ENCODE data around the gene NRG3.

The NRG3 gene

GRCh38 chr10:82692458-82692857, 817.5 kb downstream of the NRG3 start:
- H3K27ac Mint-ChIP-seq: no peak overlapping the region
- no peak for TF ChIP-seq CTCF (IDR thresholded peaks at IDR 0.05; ENCODE audit: unreplicated experiment in 3 of 3)
- H3K4me1 Mint-ChIP-seq: no peaks in the 10 kb centered on the region
- H3K36me3 Mint-ChIP-seq (ENCODE audit: low read depth): peaks cover 4% of the 10 kb centered on the region
- H3K27me3 Mint-ChIP-seq (ENCODE audit: low read depth): no peaks in the 10 kb centered on the region
- no peak overlapping the region for H3K4me3 Mint-ChIP-seq
- H3K9me3 Mint-ChIP-seq: peaks cover 6% of the 10 kb centered on the region

GRCh38 chr10:82721831-82722230, 846.8 kb downstream of the NRG3 start:
- Mint-ChIP-seq H3K36me3 (ENCODE audit: low read depth) (peaks cover 6% of the 10 kb centered on the region), H3K4me3 (no peak overlapping the region), H3K4me1 (no peaks in the 10 kb centered on the region), H3K9me3 (peaks cover 6% of the 10 kb centered on the region), H3K27me3 (ENCODE audit: low read depth) (no peaks in the 10 kb centered on the region), H3K27ac (no peak overlapping the region)
- no peak for TF ChIP-seq CTCF (IDR thresholded peaks at IDR 0.05; ENCODE audit: unreplicated experiment in 3 of 3)

GRCh38 chr10:82722273-82722672, 847.3 kb downstream of the NRG3 start:
- no peak for TF ChIP-seq CTCF (IDR thresholded peaks at IDR 0.05; ENCODE audit: unreplicated experiment in 3 of 3)
- Mint-ChIP-seq H3K27ac (no peak overlapping the region), H3K9me3 (peaks cover 7% of the 10 kb centered on the region)

GRCh38 chr10:82736305-82736704, 861.3 kb downstream of the NRG3 start:
- H3K27me3 Mint-ChIP-seq (ENCODE audit: low read depth): peaks cover 13% of the 10 kb centered on the region
- no peak overlapping the region for H3K4me3 Mint-ChIP-seq
- H3K36me3 Mint-ChIP-seq (ENCODE audit: low read depth): no peaks in the 10 kb centered on the region
- H3K9me3 Mint-ChIP-seq: no peaks in the 10 kb centered on the region
- no peaks in the 10 kb centered on the region for H3K4me1 Mint-ChIP-seq
- H3K27ac Mint-ChIP-seq: no peak overlapping the region
- no peak for TF ChIP-seq CTCF (IDR thresholded peaks at IDR 0.05; ENCODE audit: unreplicated experiment in 3 of 3)

More at GRCh38 chr10:82722273-82722672, 847.3 kb downstream of the NRG3 start:
- no peaks in the 10 kb centered on the region for H3K27me3 Mint-ChIP-seq (ENCODE audit: low read depth)
- no peaks in the 10 kb centered on the region for H3K4me1 Mint-ChIP-seq
- no peak overlapping the region for H3K4me3 Mint-ChIP-seq
- H3K36me3 Mint-ChIP-seq (ENCODE audit: low read depth): peaks cover 8% of the 10 kb centered on the region

- peaks cover 13% of the 10 kb centered on the region for H3K27me3 Mint-ChIP-seq (ENCODE audit: low read depth)
- H3K4me3 Mint-ChIP-seq: no peak overlapping the region
- H3K4me1 Mint-ChIP-seq: no peaks in the 10 kb centered on the region
- H3K36me3 Mint-ChIP-seq (ENCODE audit: low read depth): no peaks in the 10 kb centered on the region
- TF ChIP-seq CTCF (IDR thresholded peaks at IDR 0.05; ENCODE audit: unreplicated experiment in 3 of 3): no peak
- H3K27ac Mint-ChIP-seq: no peak overlapping the region
- H3K9me3 Mint-ChIP-seq: no peaks in the 10 kb centered on the region
Observed at GRCh38 chr10:82737549-82737948, 862.6 kb downstream of the NRG3 start.

GRCh38 chr10:82738592-82738991, 863.6 kb downstream of the NRG3 start:
- TF ChIP-seq CTCF (IDR thresholded peaks at IDR 0.05; ENCODE audit: unreplicated experiment in 3 of 3): no peak
- no peaks in the 10 kb centered on the region for H3K9me3 Mint-ChIP-seq
- H3K4me3 Mint-ChIP-seq: no peak overlapping the region
- peaks cover 13% of the 10 kb centered on the region for H3K27me3 Mint-ChIP-seq (ENCODE audit: low read depth)
- H3K36me3 Mint-ChIP-seq (ENCODE audit: low read depth): no peaks in the 10 kb centered on the region
- H3K27ac Mint-ChIP-seq: no peak overlapping the region
- H3K4me1 Mint-ChIP-seq: no peaks in the 10 kb centered on the region
